Esophagus squamous epithelium (tissue), 5 donors: ENCODE measurements around the gene TUBGCP3. TPM values are rescaled to one million over a fixed set of nuclear protein-coding genes. Genes with fewer than 3 reads are reported as not detected.

Experiments used
- DNase-seq: peaks from one replicate; lab custom pipeline; 2025; lab: John Stamatoyannopoulos, UW
- H3K27ac ChIP-seq, 4 donors: fragments of 200-600 bp; sonication (generic); one replicate each; pipeline ENCODE4 v1.5.1; 2016 to 2019; ENCODE audit warnings: mild to moderate bottlenecking in 1 of 4
- H3K27me3 ChIP-seq, 4 donors: fragments of 200-600 bp; sonication (generic); 1 replicate in 3 of 4; 2 replicates in 1 of 4; pipeline versions ENCODE4 v1.5.1 to v1.6.0; 2017 to 2021; ENCODE audit warnings: antibody characterized with exemption in 1 of 4
- H3K36me3 ChIP-seq, 3 donors: fragments of 200-600 bp; sonication (generic); one replicate each; pipeline ENCODE4 v1.5.1; 2016 to 2019
- H3K4me1 ChIP-seq, 3 donors: fragments of 200-600 bp; sonication (generic); one replicate each; pipeline ENCODE4 v1.5.1; 2017 to 2019
- H3K4me3 ChIP-seq, 4 donors: fragments of 200-600 bp; sonication (generic); 1 replicate in 3 of 4; 2 replicates in 1 of 4; pipeline ENCODE4 v1.5.1; 2016 to 2019; ENCODE audit warnings: mild to moderate bottlenecking in 2 of 4, moderate library complexity in 1 of 4
- H3K9me3 ChIP-seq, 3 donors: fragments of 200-600 bp; sonication (generic); one replicate each; pipeline ENCODE4 v1.5.1; 2016 to 2019
- CTCF ChIP-seq, 6 experiments: fragments of 450-650 bp in 4 of 6; fragments of 200-600 bp in 2 of 6; sonication (generic) in 2 of 6; IDR thresholded peaks; one replicate each; pipeline ENCODE4 v1.5.1; 2016 to 2019; ENCODE audit warnings: antibody characterized with exemption in 6 of 6, mild to moderate bottlenecking in 4 of 6, moderate library complexity in 4 of 6
- POLR2A ChIP-seq, 4 donors: fragments of 450-650 bp; IDR thresholded peaks; one replicate each; pipeline ENCODE4 v1.6.1; 2017; ENCODE audit warnings: antibody characterized with exemption in 4 of 4, mild to moderate bottlenecking in 4 of 4, moderate library complexity in 3 of 4
- WGBS, 2 donors: methylation state at CpG; one replicate each; pipeline ENCODE4 v1.1.5; 2018; 5-methylcytosine and 5-hydroxymethylcytosine counted together
- intact Hi-C: fragments of 100-400 bp; cut with DNase I; formaldehyde crosslinking; loops from one replicate; pipeline ENCODE4 v1.15.0; 2022
- total RNA-seq, 4 donors: library from RNA; depleted of rRNA; stranded (reverse); fragments of >200 nt; gene quantifications; one replicate each; pipeline ENCODE4 v1.1.0, GENCODE V29; 2016
- donor health status: DM: yes; HTN: yes; CAD: no.

Gene TUBGCP3
- total RNA-seq, 4 donors from 2014 or later: 12.9 to 29.4 (median 18.9) TPM

- Histone ChIP-seq H3K27ac (no peak overlapping the region), H3K4me1 (peaks cover 0 to 20% (median 0%) of the 10 kb centered on the region in 3 donors), H3K27me3 (no peaks in the 10 kb centered on the region), H3K9me3 (no peaks in the 10 kb centered on the region), H3K36me3 (peaks cover 0 to 72% (median 0%) of the 10 kb centered on the region in 3 donors), H3K4me3 (no peak overlapping the region)
- TF ChIP-seq CTCF (IDR thresholded peaks at IDR 0.05) (peak in 3 of 6 experiments; percentile 26 to 41 (median 30)), POLR2A (IDR thresholded peaks at IDR 0.05) (no peak)
- WGBS, 2 donors: 71 to 80% methylated on average over 13 to 15 of the region's 15 CpGs
- no peak for DNase-seq
- intact Hi-C loops: no loop called here
Measured at GRCh38 chr13:112510002-112510780, 77.8 kb downstream of the TUBGCP3 start.

GRCh38 chr13:112509190-112509589, 78.8 kb downstream of the TUBGCP3 start:
- 87 to 94% methylated on average over 5 to 6 of the region's 6 CpGs for WGBS, 2 donors
- peaks cover 0 to 72% (median 3%) of the 10 kb centered on the region in 3 donors for H3K36me3 ChIP-seq
- DNase-seq: no peak

GRCh38 chr13:112506046-112506445, 81.9 kb downstream of the TUBGCP3 start:
- TF ChIP-seq POLR2A (IDR thresholded peaks at IDR 0.05): no peak
- no peak for TF ChIP-seq CTCF (IDR thresholded peaks at IDR 0.05)
- peaks cover 0 to 86% (median 18%) of the 10 kb centered on the region in 3 donors for H3K36me3 ChIP-seq

More at GRCh38 chr13:112509190-112509589, 78.8 kb downstream of the TUBGCP3 start:
- Histone ChIP-seq H3K4me1 (peaks cover 0 to 20% (median 0%) of the 10 kb centered on the region in 3 donors), H3K4me3 (no peak overlapping the region), H3K27me3 (no peaks in the 10 kb centered on the region), H3K27ac (no peak overlapping the region), H3K9me3 (no peaks in the 10 kb centered on the region)
- no peak for TF ChIP-seq CTCF (IDR thresholded peaks at IDR 0.05)
- TF ChIP-seq POLR2A (IDR thresholded peaks at IDR 0.05): no peak
- intact Hi-C loops: no loop called here

GRCh38 chr13:112496166-112496565, 91.8 kb downstream of the TUBGCP3 start:
- Histone ChIP-seq H3K27me3 (no peaks in the 10 kb centered on the region), H3K9me3 (no peaks in the 10 kb centered on the region), H3K4me3 (no peak overlapping the region), H3K36me3 (peaks cover 0 to 74% (median 0%) of the 10 kb centered on the region in 3 donors), H3K4me1 (no peaks in the 10 kb centered on the region), H3K27ac (no peak overlapping the region)
- TF ChIP-seq CTCF (IDR thresholded peaks at IDR 0.05) (no peak), POLR2A (IDR thresholded peaks at IDR 0.05) (no peak)
- intact Hi-C loops: no loop called here
- no peak for DNase-seq
- 92 to 98% methylated on average over 7 of the region's 7 CpGs for WGBS, 2 donors

More at GRCh38 chr13:112506046-112506445, 81.9 kb downstream of the TUBGCP3 start:
- no peak for DNase-seq
- no peak overlapping the region for H3K4me3 ChIP-seq
- H3K4me1 ChIP-seq: peaks cover 0 to 10% (median 0%) of the 10 kb centered on the region in 3 donors
- no peak overlapping the region for H3K27ac ChIP-seq
- no peaks in the 10 kb centered on the region for H3K9me3 ChIP-seq
- H3K27me3 ChIP-seq: no peaks in the 10 kb centered on the region
- intact Hi-C loops: no loop called here
- 65 to 73% methylated on average over 8 of the region's 8 CpGs for WGBS, 2 donors

- peaks cover 0 to 67% (median 0%) of the 10 kb centered on the region in 3 donors for H3K36me3 ChIP-seq
- H3K27me3 ChIP-seq: no peaks in the 10 kb centered on the region
- no peak for DNase-seq
- no peak for TF ChIP-seq CTCF (IDR thresholded peaks at IDR 0.05)
- no peak for TF ChIP-seq POLR2A (IDR thresholded peaks at IDR 0.05)
- no peaks in the 10 kb centered on the region for H3K9me3 ChIP-seq
- H3K27ac ChIP-seq: no peak overlapping the region
- WGBS, 2 donors: 83 to 89% methylated on average over 2 of the region's 2 CpGs
- no peaks in the 10 kb centered on the region for H3K4me1 ChIP-seq
- intact Hi-C loops: no loop called here
- no peak overlapping the region for H3K4me3 ChIP-seq
Measured at GRCh38 chr13:112495465-112495864, 92.5 kb downstream of the TUBGCP3 start.
